Mesothelial cell of epicardium (in vitro differentiated cells): Measurements from ENCODE around the gene CADPS2. TPM values are rescaled to one million over a fixed set of nuclear protein-coding genes. Genes with fewer than 3 reads are reported as not detected.

Experiments used
- DNase-seq, 2 experiments: peaks; one replicate each; pipeline ENCODE4 v3.0.0; 2021; ENCODE audit warnings: low spot score in 2 of 2; ENCODE audit not compliant: unreplicated experiment in 2 of 2
- H3K27ac Mint-ChIP-seq: 2 replicates; pipeline ENCODE4 v1.8.0; 2021; ENCODE audit warnings: mixed read lengths
- H3K27me3 Mint-ChIP-seq: 2 replicates; pipeline ENCODE4 v1.8.0; 2021; ENCODE audit warnings: low read depth, mixed read lengths
- H3K36me3 Mint-ChIP-seq: 2 replicates; pipeline ENCODE4 v1.8.0; 2021; ENCODE audit warnings: mixed read lengths
- H3K4me1 Mint-ChIP-seq: 2 replicates; pipeline ENCODE4 v1.8.0; 2021; ENCODE audit warnings: mixed read lengths
- H3K4me3 Mint-ChIP-seq: 2 replicates; pipeline ENCODE4 v1.8.0; 2021; ENCODE audit warnings: mild to moderate bottlenecking, moderate library complexity, mixed read lengths
- H3K9me3 Mint-ChIP-seq: 2 replicates; pipeline ENCODE4 v1.8.0; 2021; ENCODE audit warnings: mixed read lengths
- CTCF ChIP-seq: fragments of 200-600 bp; sonication (generic); IDR thresholded peaks from one replicate; pipeline ENCODE4 v1.5.0; 2021; ENCODE audit warnings: antibody characterized with exemption; ENCODE audit not compliant: unreplicated experiment
- total RNA-seq: library from RNA; stranded (reverse); gene quantifications from 3 replicates; pipeline ENCODE4 v1.2.1, GENCODE V29; 2021

The CADPS2 gene
- total RNA-seq, 1 donor from 2014 or later = 2.7 TPM

DNA sequence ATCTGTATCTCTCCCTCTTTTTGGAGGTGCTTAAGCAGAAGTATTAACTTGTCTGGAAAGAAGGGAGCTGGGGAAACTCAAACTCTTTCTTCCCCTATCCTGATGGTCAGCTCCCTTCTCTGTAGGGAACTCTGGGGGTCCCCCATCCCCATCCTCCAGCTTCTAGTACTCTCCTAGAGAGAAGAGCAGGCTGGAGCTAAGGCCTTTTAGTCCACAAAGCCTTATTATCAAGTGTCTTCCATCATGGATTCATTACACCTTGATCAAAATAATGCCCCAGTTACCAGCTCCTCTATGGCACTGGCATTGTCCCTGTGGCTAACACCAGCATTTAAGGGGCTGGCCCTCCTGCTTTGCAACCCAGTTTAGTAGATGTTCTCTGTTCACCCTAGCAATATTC lies 35.7 kb downstream of the CADPS2 start:
- Mint-ChIP-seq H3K27ac (no peak overlapping the region), H3K36me3 (no peaks in the 10 kb centered on the region)
- no peak for TF ChIP-seq CTCF

GRCh38 chr7:122849957-122850328 lies 36.3 kb downstream of the CADPS2 start:
- no peak for DNase-seq
- Mint-ChIP-seq H3K9me3 (peaks cover 6% of the 10 kb centered on the region), H3K4me3 (no peak overlapping the region), H3K27me3 (no peaks in the 10 kb centered on the region), H3K27ac (no peak overlapping the region), H3K36me3 (no peaks in the 10 kb centered on the region), H3K4me1 (no peaks in the 10 kb centered on the region)
- no peak for TF ChIP-seq CTCF

More for the DNA sequence above, 35.7 kb downstream of the CADPS2 start:
- H3K4me3 Mint-ChIP-seq = no peak overlapping the region
- peaks cover 6% of the 10 kb centered on the region for H3K9me3 Mint-ChIP-seq
- DNase-seq = no peak
- H3K27me3 Mint-ChIP-seq = no peaks in the 10 kb centered on the region
- no peaks in the 10 kb centered on the region for H3K4me1 Mint-ChIP-seq

- Mint-ChIP-seq H3K36me3 (no peaks in the 10 kb centered on the region), H3K27ac (no peak overlapping the region), H3K9me3 (peaks cover 6% of the 10 kb centered on the region), H3K27me3 (no peaks in the 10 kb centered on the region), H3K4me1 (no peaks in the 10 kb centered on the region), H3K4me3 (no peak overlapping the region)
- no peak for DNase-seq
- TF ChIP-seq CTCF = no peak
These were observed 36.8 kb downstream of the CADPS2 start for GRCh38 chr7:122849322-122849956.

GRCh38 chr7:122847871-122848473 lies 38.3 kb downstream of the CADPS2 start:
- Mint-ChIP-seq H3K9me3 (peaks cover 6% of the 10 kb centered on the region), H3K27me3 (no peaks in the 10 kb centered on the region), H3K4me1 (no peaks in the 10 kb centered on the region), H3K36me3 (no peaks in the 10 kb centered on the region), H3K27ac (no peak overlapping the region), H3K4me3 (no peak overlapping the region)
- DNase-seq = no peak
- no peak for TF ChIP-seq CTCF

DNA sequence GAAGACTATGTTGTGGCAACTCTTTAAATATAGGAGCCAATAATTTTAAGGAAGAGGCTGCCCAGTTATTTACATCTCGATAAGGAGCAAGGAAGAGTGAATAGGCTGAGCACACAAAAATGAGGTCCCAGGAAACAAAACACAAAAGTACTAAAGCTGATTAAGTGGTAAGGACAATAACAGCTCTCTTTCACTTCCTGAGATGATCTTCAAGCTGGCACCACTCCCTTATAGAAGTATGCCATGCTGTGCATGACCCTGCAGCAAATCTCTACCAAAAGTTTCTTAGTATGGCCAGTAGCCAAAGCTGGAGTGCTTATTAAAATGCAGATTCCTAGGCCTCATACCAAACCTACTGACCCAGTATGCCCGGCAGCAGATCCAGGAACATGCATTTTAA lies 39.7 kb downstream of the CADPS2 start:
- no peaks in the 10 kb centered on the region for H3K36me3 Mint-ChIP-seq
- peaks cover 6% of the 10 kb centered on the region for H3K9me3 Mint-ChIP-seq
- no peak for TF ChIP-seq CTCF
- H3K4me3 Mint-ChIP-seq = no peak overlapping the region
- DNase-seq = no peak
- no peaks in the 10 kb centered on the region for H3K4me1 Mint-ChIP-seq
- no peaks in the 10 kb centered on the region for H3K27me3 Mint-ChIP-seq
- H3K27ac Mint-ChIP-seq = no peak overlapping the region
